Neural progenitor cell (in vitro differentiated cells): ENCODE data around the gene GRN.

Source experiments
- CTCF ChIP-seq: fragments of 200-600 bp; sonication (generic); IDR thresholded peaks from 2 replicates; pipeline ENCODE4 v1.5.1; 2017; ENCODE audit warnings: antibody characterized with exemption, mild to moderate bottlenecking
- EZH2 ChIP-seq: fragments of 200-600 bp; sonication (generic); IDR thresholded peaks from 2 replicates; pipeline ENCODE4 v1.6.1; 2017; ENCODE audit warnings: antibody characterized with exemption, mild to moderate bottlenecking, moderate library complexity
- EZH2phosphoT487 ChIP-seq: fragments of 200-600 bp; sonication (generic); IDR thresholded peaks from 2 replicates; pipeline ENCODE4 v1.6.1; 2017; ENCODE audit warnings: antibody characterized with exemption

GRCh38 chr17:44384281-44384822 lies 39.2 kb downstream of the GRN start:
- TF ChIP-seq EZH2 (no peak), CTCF (no peak), EZH2phosphoT487 (peak; percentile 41)
